ENCODE results near the gene LIPK. TPM values are rescaled to one million over a fixed set of nuclear protein-coding genes. Genes with fewer than 3 reads are reported as not detected.
"Not testable (repeated sequence)": the region's sequence is repeated elsewhere in the genome, so short reads cannot be mapped to it uniquely, and the experiment has no call there.

LIPK gene
- total RNA-seq, 1 donor from 2014 or later, result not detected

GRCh38 chr10:88661577-88661976, 44.5 kb upstream of the LIPK start:
- H3K27me3 Mint-ChIP-seq (ENCODE audit: unreplicated experiment), result peaks cover 2% of the 10 kb centered on the region
- no peaks in the 10 kb centered on the region for H3K9me3 Mint-ChIP-seq (ENCODE audit: unreplicated experiment)
- no peaks in the 10 kb centered on the region for H3K36me3 Mint-ChIP-seq (ENCODE audit: low read depth, unreplicated experiment)
- no peak overlapping the region for H3K27ac Mint-ChIP-seq (ENCODE audit: unreplicated experiment)
- TF ChIP-seq CTCF (IDR thresholded peaks at IDR 0.05; ENCODE audit: unreplicated experiment), result no peak
- H3K4me1 Mint-ChIP-seq (ENCODE audit: unreplicated experiment), result peaks cover 9% of the 10 kb centered on the region
- DNase-seq (ENCODE audit: low spot score), result no peak
- H3K4me3 Mint-ChIP-seq (ENCODE audit: unreplicated experiment), result no peak overlapping the region

GRCh38 chr10:88663153-88663552, 42.9 kb upstream of the LIPK start:
- not testable (repeated sequence) for DNase-seq (ENCODE audit: low spot score); H3K36me3 Mint-ChIP-seq (ENCODE audit: low read depth, unreplicated experiment)

GRCh38 chr10:88664142-88664541, 41.9 kb upstream of the LIPK start, which contains the start of gene LIPF:
Gene LIPF (plus strand): TSS chr10:88664442. CDS start chr10:88667298, 2,856 bp downstream.
- no peak for TF ChIP-seq CTCF (IDR thresholded peaks at IDR 0.05; ENCODE audit: unreplicated experiment)
- no peak within 1 kb of the TSS for H3K27ac Mint-ChIP-seq (ENCODE audit: unreplicated experiment)
- no peaks in the 10 kb centered on the region for H3K36me3 Mint-ChIP-seq (ENCODE audit: low read depth, unreplicated experiment)
- DNase-seq (ENCODE audit: low spot score), result no peak
- peaks cover 2% of the 10 kb centered on the region for H3K27me3 Mint-ChIP-seq (ENCODE audit: unreplicated experiment)
- H3K4me1 Mint-ChIP-seq (ENCODE audit: unreplicated experiment), result peaks cover 12% of the 10 kb centered on the region
- no peak within 1 kb of the TSS for H3K4me3 Mint-ChIP-seq (ENCODE audit: unreplicated experiment)
- no peaks in the 10 kb centered on the region for H3K9me3 Mint-ChIP-seq (ENCODE audit: unreplicated experiment)

More at GRCh38 chr10:88663153-88663552, 42.9 kb upstream of the LIPK start:
- peaks cover 12% of the 10 kb centered on the region for H3K4me1 Mint-ChIP-seq (ENCODE audit: unreplicated experiment)
- H3K4me3 Mint-ChIP-seq (ENCODE audit: unreplicated experiment); H3K27ac Mint-ChIP-seq (ENCODE audit: unreplicated experiment); H3K9me3 Mint-ChIP-seq (ENCODE audit: unreplicated experiment); H3K27me3 Mint-ChIP-seq (ENCODE audit: unreplicated experiment): not testable (repeated sequence)

- Mint-ChIP-seq H3K27me3 (ENCODE audit: unreplicated experiment) (no peaks in the 10 kb centered on the region), H3K36me3 (ENCODE audit: low read depth, unreplicated experiment) (no peaks in the 10 kb centered on the region), H3K4me1 (ENCODE audit: unreplicated experiment) (peaks cover 3% of the 10 kb centered on the region), H3K9me3 (ENCODE audit: unreplicated experiment) (no peaks in the 10 kb centered on the region), H3K4me3 (ENCODE audit: unreplicated experiment) (no peak overlapping the region), H3K27ac (ENCODE audit: unreplicated experiment) (no peak overlapping the region)
- no peak for TF ChIP-seq CTCF (IDR thresholded peaks at IDR 0.05; ENCODE audit: unreplicated experiment)
- no peak for DNase-seq (ENCODE audit: low spot score)
These were observed 37.6 kb upstream of the LIPK start for GRCh38 chr10:88668465-88668864.

- TF ChIP-seq CTCF (IDR thresholded peaks at IDR 0.05; ENCODE audit: unreplicated experiment), result no peak
- no peak for DNase-seq (ENCODE audit: low spot score)
- H3K36me3 Mint-ChIP-seq (ENCODE audit: low read depth, unreplicated experiment), result no peaks in the 10 kb centered on the region
- no peaks in the 10 kb centered on the region for H3K9me3 Mint-ChIP-seq (ENCODE audit: unreplicated experiment)
- no peak overlapping the region for H3K27ac Mint-ChIP-seq (ENCODE audit: unreplicated experiment)
- H3K4me1 Mint-ChIP-seq (ENCODE audit: unreplicated experiment), result peaks cover 3% of the 10 kb centered on the region
- H3K4me3 Mint-ChIP-seq (ENCODE audit: unreplicated experiment), result no peak overlapping the region
- no peaks in the 10 kb centered on the region for H3K27me3 Mint-ChIP-seq (ENCODE audit: unreplicated experiment)
These were observed 35.6 kb upstream of the LIPK start for GRCh38 chr10:88670497-88670896.

Data from endothelial cell (in vitro differentiated cells).